HCEC 1CT (cell line): ENCODE results near the gene DGAT2.

Experiments used
- DNase-seq: peaks from one replicate; pipeline ENCODE4 v3.0.0-alpha.2; 2017

The DGAT2 gene

GRCh38 chr11:75836417-75836816 lies 67.8 kb downstream of the DGAT2 start:
- DNase-seq = no peak

DNA sequence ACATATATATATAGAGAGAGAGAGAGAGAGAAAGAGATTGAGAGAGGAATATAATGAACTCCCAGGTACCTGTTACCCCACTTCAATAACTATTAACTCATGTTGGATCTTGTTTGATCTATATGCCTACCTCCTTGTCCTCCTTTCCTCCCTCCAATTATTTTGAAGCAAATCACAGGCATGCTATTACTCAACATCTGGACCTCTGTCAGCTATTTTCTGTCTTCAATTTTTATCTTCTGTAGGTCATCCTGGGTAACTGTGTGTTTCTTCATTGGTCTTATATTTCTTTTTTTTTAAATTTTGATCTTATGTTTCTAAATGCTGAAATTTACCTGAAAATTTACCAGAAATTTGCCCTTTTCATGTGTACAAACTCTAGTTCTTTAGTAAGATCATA lies 71.3 kb downstream of the DGAT2 start:
- no peak for DNase-seq

- DNase-seq = no peak
Observed at GRCh38 chr11:75840522-75840921, 71.9 kb downstream of the DGAT2 start.

DNA sequence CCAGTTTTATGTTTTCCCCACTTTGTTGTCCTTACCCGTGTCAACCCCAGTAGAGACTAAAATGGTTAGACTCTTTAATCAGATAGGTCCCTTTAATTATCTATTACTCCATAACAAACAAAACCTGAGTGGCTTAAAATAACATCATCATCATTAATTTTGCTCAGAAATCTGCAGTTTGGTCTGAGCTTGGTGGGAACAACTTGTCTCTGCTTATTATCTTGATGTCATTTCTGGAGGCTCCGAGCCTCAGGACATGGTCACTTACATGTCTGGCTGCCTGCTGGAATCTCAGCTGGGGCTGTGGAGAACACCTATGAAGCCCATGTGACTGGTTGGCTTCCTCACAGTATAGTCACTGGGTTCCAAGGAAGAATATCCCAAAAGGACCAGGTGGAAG lies 73.2 kb downstream of the DGAT2 start:
- no peak for DNase-seq

DNA sequence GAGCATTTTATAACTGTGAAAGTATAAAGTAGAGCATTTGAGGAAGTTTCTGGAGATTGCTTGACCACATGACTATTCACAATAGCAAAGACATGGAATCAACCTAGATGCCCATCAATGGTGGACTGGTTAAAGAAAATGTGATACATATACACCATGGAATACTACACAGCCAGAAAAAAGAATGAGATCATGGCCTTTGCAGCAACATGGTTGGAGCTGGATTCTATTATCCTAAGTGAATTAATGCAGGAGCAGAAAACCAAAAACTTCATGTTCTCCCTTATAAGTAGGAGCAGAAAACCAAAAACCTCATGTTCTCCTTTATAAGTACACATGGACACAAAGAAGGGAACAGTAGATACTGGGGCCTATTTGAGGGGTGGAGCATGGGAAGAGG lies 76.7 kb downstream of the DGAT2 start:
- no peak for DNase-seq

DNA sequence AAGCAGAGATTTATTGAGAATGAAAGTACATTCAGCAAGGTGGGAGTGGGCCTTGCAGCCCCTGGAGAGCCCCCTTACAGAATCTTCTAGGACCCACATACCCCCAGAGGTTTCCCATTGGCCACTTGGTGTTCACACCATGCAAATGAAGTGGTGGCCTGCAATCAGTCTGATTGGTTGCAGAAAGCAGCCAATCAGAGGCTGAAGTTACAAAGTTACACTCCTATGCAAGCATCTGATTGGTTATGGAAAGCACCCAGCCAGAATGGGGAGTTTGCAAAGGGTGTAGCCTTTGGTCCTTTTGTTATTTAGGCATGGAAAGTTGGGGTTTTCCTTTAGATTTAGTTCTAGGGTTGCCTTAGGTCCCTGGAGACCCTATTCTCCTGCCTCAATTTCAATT lies 81.3 kb downstream of the DGAT2 start:
- DNase-seq = no peak

- no peak for DNase-seq
Observed at GRCh38 chr11:75850787-75851186, 82.2 kb downstream of the DGAT2 start.
